H1 (cell line): ENCODE results near the gene MRTFA. TPM values are rescaled to one million over a fixed set of nuclear protein-coding genes. Genes with fewer than 3 reads are reported as not detected.

Experiments
- CTCF ChIA-PET: fragments of 300-600 bp; sonication (Branson Sonifier 250); formaldehyde crosslinking; loops from one replicate; lab custom pipeline; 2021; ENCODE audit not compliant: partially characterized antibody; lab: Charles Lee
- POLR2A ChIA-PET: fragments of 300-600 bp; sonication (Branson Sonifier 250); formaldehyde crosslinking; loops from one replicate; lab custom pipeline; 2021; ENCODE audit warnings: inconsistent platforms; ENCODE audit not compliant: partially characterized antibody; lab: Charles Lee
- DNase-seq, 2 experiments: peaks; one replicate each; pipeline versions ENCODE4 v3.0.0 to v3.0.0-alpha.2; 2010 to 2022; ENCODE audit warnings: low spot score in 2 of 2, low read depth in 1 of 2, mixed read lengths in 1 of 2
- FAIRE-seq: peaks from 2 replicates; lab custom pipeline; 2011; peaks lifted over from hg19 to GRCh38; lab: Jason Lieb, UNC
- H2AFZ ChIP-seq: 2 replicates; pipeline ENCODE4 v1.8.1; 2012; ENCODE audit warnings: low read length, inconsistent platforms
- H2AK5ac ChIP-seq: 2 replicates; pipeline ENCODE4 v1.6.1; 2013; ENCODE audit warnings: low read depth, low read length
- H2BK120ac ChIP-seq: replicated peaks from 2 replicates; pipeline ENCODE3; 2013; ENCODE audit warnings: low read depth, low read length, inconsistent platforms
- H2BK12ac ChIP-seq: 2 replicates; pipeline ENCODE4 v1.6.1; 2013; ENCODE audit warnings: low read depth, low read length
- H2BK15ac ChIP-seq: 2 replicates; pipeline ENCODE4 v1.6.1; 2013; ENCODE audit warnings: low read length
- H2BK20ac ChIP-seq: 2 replicates; pipeline ENCODE4 v1.6.1; 2013; ENCODE audit warnings: low read length
- H2BK5ac ChIP-seq: 2 replicates; pipeline ENCODE4 v1.6.1; 2013; ENCODE audit warnings: low read depth, low read length
- H3K14ac ChIP-seq: 2 replicates; pipeline ENCODE4 v1.6.1; 2013; ENCODE audit warnings: inconsistent platforms; ENCODE audit not compliant: insufficient read length
- H3K18ac ChIP-seq: 2 replicates; pipeline ENCODE4 v1.6.1; 2013; ENCODE audit warnings: low read length; ENCODE audit errors: extremely low read depth
- H3K23ac ChIP-seq: 2 replicates; pipeline ENCODE4 v1.6.1; 2013; ENCODE audit warnings: inconsistent platforms; ENCODE audit not compliant: insufficient read length
- H3K23me2 ChIP-seq: 2 replicates; pipeline ENCODE4 v1.6.1; 2013; ENCODE audit warnings: low read depth, low read length
- H3K27ac ChIP-seq: 2 replicates; pipeline ENCODE4 v1.6.1; 2011; ENCODE audit warnings: low read depth, low read length, inconsistent platforms
- H3K27me3 ChIP-seq, 4 experiments: replicated peaks in 1 of 4; 1 replicate in 1 of 4; 2 replicates in 3 of 4; pipeline versions ENCODE4 v1.6.1 to v1.8.1; 2011 to 2013; ENCODE audit warnings: low read length in 3 of 4, mild to moderate bottlenecking in 3 of 4, inconsistent platforms in 2 of 4, mixed read lengths in 2 of 4, moderate library complexity in 1 of 4; ENCODE audit not compliant: control insufficient read depth in 3 of 4, insufficient read depth in 3 of 4; ENCODE audit errors: extremely low read depth in 1 of 4
- H3K36me3 ChIP-seq, 4 experiments: 2 replicates each; pipeline versions ENCODE4 v1.6.1 to v1.8.1; 2011 to 2013; ENCODE audit warnings: mild to moderate bottlenecking in 4 of 4, low read length in 3 of 4, moderate library complexity in 2 of 4, control low read depth in 1 of 4, inconsistent platforms in 1 of 4; ENCODE audit not compliant: insufficient read depth in 4 of 4, control insufficient read depth in 2 of 4
- H3K4ac ChIP-seq: replicated peaks from 2 replicates; pipeline ENCODE3; 2013; ENCODE audit warnings: low read length, low read depth, mixed read lengths, inconsistent platforms; ENCODE audit not compliant: insufficient read length
- H3K4me1 ChIP-seq, 4 experiments: replicated peaks in 1 of 4; 1 replicate in 1 of 4; 2 replicates in 3 of 4; pipeline versions ENCODE4 v1.6.1 to v1.8.1; 2011 to 2013; ENCODE audit warnings: low read length in 3 of 4, inconsistent platforms in 2 of 4, mixed read lengths in 1 of 4; ENCODE audit not compliant: insufficient read depth in 4 of 4, control insufficient read depth in 3 of 4
- H3K4me2 ChIP-seq, 2 experiments: 2 replicates each; pipeline versions ENCODE4 v1.6.1 to v1.8.1; 2011 to 2013; ENCODE audit warnings: low read depth in 2 of 2, low read length in 2 of 2, control low read depth in 1 of 2, inconsistent platforms in 1 of 2, mild to moderate bottlenecking in 1 of 2; ENCODE audit not compliant: insufficient read depth in 1 of 2
- H3K4me3 ChIP-seq, 4 experiments: fragments of 200-600, 300-600 bp in 1 of 4; sonication (generic), shearing (Covaris generic), sonication (Bioruptor Twin) in 1 of 4; 2 replicates each; pipeline versions ENCODE4 v1.5.1 to v1.8.1; 2011 to 2016; ENCODE audit warnings: low read length in 4 of 4, low read depth in 3 of 4, control low read depth in 2 of 4, inconsistent platforms in 2 of 4, mild to moderate bottlenecking in 2 of 4, mixed read lengths in 1 of 4, moderate library complexity in 1 of 4; ENCODE audit not compliant: insufficient read depth in 2 of 4; ENCODE audit errors: extremely low read depth in 1 of 4
- H3K56ac ChIP-seq: replicated peaks from 2 replicates; pipeline ENCODE3; 2013; ENCODE audit warnings: low read depth, mild to moderate bottlenecking, mixed read lengths, low read length, inconsistent platforms; ENCODE audit not compliant: insufficient read length
- H3K79me1 ChIP-seq: 2 replicates; pipeline ENCODE4 v1.6.1; 2013; ENCODE audit warnings: low read depth, low read length, control low read depth
- H3K79me2 ChIP-seq, 2 experiments: 2 replicates each; pipeline versions ENCODE4 v1.6.1 to v1.8.1; 2012 to 2013; ENCODE audit warnings: low read length in 2 of 2, mild to moderate bottlenecking in 2 of 2, inconsistent platforms in 1 of 2; ENCODE audit not compliant: insufficient read depth in 2 of 2, control insufficient read depth in 1 of 2
- H3K9ac ChIP-seq, 4 experiments: replicated peaks in 1 of 4; 1 replicate in 1 of 4; 2 replicates in 3 of 4; pipeline versions ENCODE4 v1.6.1 to v1.8.1; 2011 to 2013; ENCODE audit warnings: low read depth in 3 of 4, low read length in 3 of 4, control low read depth in 2 of 4, mild to moderate bottlenecking in 2 of 4, moderate library complexity in 2 of 4, inconsistent platforms in 1 of 4; ENCODE audit errors: extremely low read depth in 1 of 4
- H3K9me3 ChIP-seq, 2 experiments: 2 replicates each; pipeline versions ENCODE4 v1.6.1 to v1.8.1; 2012 to 2013; ENCODE audit warnings: mild to moderate bottlenecking in 2 of 2, moderate library complexity in 2 of 2, control low read depth in 1 of 2, inconsistent platforms in 1 of 2, low read depth in 1 of 2, low read length in 1 of 2, mixed read lengths in 1 of 2; ENCODE audit not compliant: insufficient read depth in 2 of 2
- H4K20me1 ChIP-seq, 2 experiments: replicated peaks in 1 of 2; 2 replicates each; pipeline versions ENCODE3 to v1.8.1; 2011 to 2013; ENCODE audit warnings: inconsistent platforms in 2 of 2, low read length in 2 of 2, mild to moderate bottlenecking in 1 of 2; ENCODE audit not compliant: insufficient read depth in 2 of 2, control insufficient read depth in 1 of 2
- H4K5ac ChIP-seq: 2 replicates; pipeline ENCODE4 v1.6.1; 2013; ENCODE audit warnings: low read length, low read depth, mixed read lengths, inconsistent platforms; ENCODE audit not compliant: insufficient read length
- H4K8ac ChIP-seq: 2 replicates; pipeline ENCODE4 v1.8.0; 2013; ENCODE audit warnings: mild to moderate bottlenecking, moderate library complexity, low read length, inconsistent platforms; ENCODE audit not compliant: insufficient read depth; ENCODE audit errors: extremely low read depth
- H4K91ac ChIP-seq: replicated peaks from 2 replicates; pipeline ENCODE3; 2013; ENCODE audit warnings: low read length, mixed read lengths, inconsistent platforms; ENCODE audit not compliant: insufficient read length
- ATF3 ChIP-seq: IDR thresholded peaks from 2 replicates; pipeline ENCODE4 v1.6.1; 2011; ENCODE audit warnings: low read depth, mild to moderate bottlenecking, low read length; ENCODE audit not compliant: insufficient read depth
- CEBPB ChIP-seq: IDR thresholded peaks from 2 replicates; pipeline ENCODE4 v1.6.1; 2012; ENCODE audit warnings: low read depth, low read length
- CTCF ChIP-seq, 3 experiments: IDR thresholded peaks; 1 replicate in 2 of 3; 2 replicates in 1 of 3; pipeline versions ENCODE4 v1.5.1 to v1.6.1; 2011; ENCODE audit warnings: low read length in 3 of 3, mild to moderate bottlenecking in 3 of 3, inconsistent platforms in 2 of 3, low read depth in 1 of 3, moderate library complexity in 1 of 3; ENCODE audit not compliant: insufficient read depth in 1 of 3; ENCODE audit errors: control extremely low read depth in 1 of 3
- HDAC2 ChIP-seq, 2 experiments: fragments of 300-600 bp in 1 of 2; sonication (generic) in 1 of 2; IDR thresholded peaks; 2 replicates each; pipeline ENCODE4 v1.6.1; 2011 to 2012; ENCODE audit warnings: low read depth in 2 of 2, low read length in 2 of 2, mild to moderate bottlenecking in 2 of 2, moderate library complexity in 2 of 2, borderline replicate concordance in 1 of 2, inconsistent platforms in 1 of 2
- NANOG ChIP-seq: IDR thresholded peaks from 2 replicates; pipeline ENCODE4 v1.6.1; 2011; ENCODE audit warnings: low read length, low read depth, mild to moderate bottlenecking, inconsistent platforms; ENCODE audit not compliant: insufficient read depth, poor library complexity, severe bottlenecking
- RAD21 ChIP-seq, 2 experiments: IDR thresholded peaks in 1 of 2; conservative IDR thresholded peaks in 1 of 2; 2 replicates each; pipeline ENCODE4 v1.6.1; 2011; ENCODE audit warnings: low read depth in 2 of 2, low read length in 2 of 2, improper control_type of control experiment in 1 of 2, inconsistent platforms in 1 of 2, mild to moderate bottlenecking in 1 of 2, moderate library complexity in 1 of 2
- TEAD4 ChIP-seq: IDR thresholded peaks from 2 replicates; pipeline ENCODE4 v1.6.1; 2012; ENCODE audit warnings: low read depth, low read length, inconsistent platforms, mixed read lengths
- WGBS, 2 experiments: shearing (Covaris generic) in 1 of 2; methylation state at CpG; one replicate each; pipeline versions ENCODE4 v1.1.6 to v1.1.7; 2013 to 2015; ENCODE audit warnings: low lambda C conversion rate in 2 of 2, mixed read lengths in 2 of 2, inconsistent platforms in 1 of 2, low coverage in 1 of 2, missing lambda C conversion rate in 1 of 2; ENCODE audit not compliant: insufficient replicate concordance in 2 of 2, insufficient coverage in 1 of 2, insufficient read length in 1 of 2; ENCODE audit errors: extremely low coverage in 1 of 2, missing lambda C conversion rate in 1 of 2; 5-methylcytosine and 5-hydroxymethylcytosine counted together
- polyA plus RNA-seq, 7 experiments: library from polyadenylated mRNA; depleted of rRNA in 3 of 7; stranded (reverse) in 5 of 7; unstranded in 2 of 7; fragments of >200 nt in 5 of 7; fragments of 200-250 nt in 2 of 7; gene quantifications; 1 replicate in 5 of 7; 2 replicates in 1 of 7; 4 replicates in 1 of 7; pipeline versions ENCODE4 v1.2.1 to v1.2.3, GENCODE V29; 2011 to 2013; ENCODE audit warnings: missing spikeins in 2 of 7, mixed read lengths in 2 of 7
- total RNA-seq: library from RNA; stranded (reverse); fragmentation: NEBNext Ultra II Directional; extraction: Animal tissue kit (Norgen Biotek cat#: 25700); gene quantifications from 2 replicates; pipeline ENCODE4 v1.2.1, GENCODE V29; 2021

Gene MRTFA
- total and polyA plus RNA-seq, 2 of the 8 experiments (the other 6 are each of a cell fraction or from before 2014, with no cell fraction given): 5.4 to 37.9 TPM

- peaks cover 0 to 2% of the 10 kb centered on the region in 2 experiments; a peak in 1 of 4 replicates for H3K79me2 ChIP-seq
Measured at GRCh38 chr22:40525250-40525884, 111.2 kb downstream of the MRTFA start.

More at GRCh38 chr22:40525250-40525884, 111.2 kb downstream of the MRTFA start:
- no peak overlapping the region for H3K4me3 ChIP-seq
- H4K5ac ChIP-seq: no peak overlapping the region
- no peak overlapping the region for H2AFZ ChIP-seq
- H3K4me1 ChIP-seq: no peaks in the 10 kb centered on the region
- H3K36me3 ChIP-seq: no peaks in the 10 kb centered on the region
- no peak overlapping the region for H4K91ac ChIP-seq
- H4K8ac ChIP-seq: no peak overlapping the region
- no peak overlapping the region for H3K23ac ChIP-seq
- ChIA-PET CTCF (interaction anchor here (0.6 to 4.8 kb wide), 44 partner anchors 9 to 374 kb away, joined by 3 to 67 read pairs (median 4); partner anchors contain the start of gene MRTFA), POLR2A (interaction anchor here (0.7 to 1.1 kb wide), 3 partner anchors 9 to 107 kb away, joined by 3 to 5 read pairs (median 3); no protein-coding TSS in a partner anchor)
- peaks cover 0 to 2% of the 10 kb centered on the region in 2 experiments for H4K20me1 ChIP-seq
- no peak overlapping the region for H3K9ac ChIP-seq
- H2BK5ac ChIP-seq: no peak overlapping the region
- no peak overlapping the region for H2BK120ac ChIP-seq
- H2BK20ac ChIP-seq: no peak overlapping the region
- H2AK5ac ChIP-seq: no peak overlapping the region
- H3K79me1 ChIP-seq: no peaks in the 10 kb centered on the region; the same call in 1 of the 2 replicates
- no peak overlapping the region for H3K14ac ChIP-seq
- no peak overlapping the region for H2BK15ac ChIP-seq
- H2BK12ac ChIP-seq: no peak overlapping the region
- H3K27ac ChIP-seq: no peak overlapping the region
- H3K4me2 ChIP-seq: no peak overlapping the region
- TF ChIP-seq CEBPB (no peak), RAD21 (IDR thresholded peaks at IDR 0.05 in 1 of 2, conservative IDR thresholded peaks at IDR 0.05 in 1 of 2; ENCODE audit: low read depth in 2 of 2, low read length in 2 of 2) (peak; percentile 50 to 62), HDAC2 (IDR thresholded peaks at IDR 0.05; ENCODE audit: borderline replicate concordance in 1 of 2, low read depth in 2 of 2, low read length in 2 of 2) (peak in 1 of 2 experiments; percentile 61; a peak in 1 of 4 replicates), CTCF (IDR thresholded peaks at IDR 0.05; ENCODE audit: control extremely low read depth in 1 of 3, insufficient read depth in 1 of 3, low read depth in 1 of 3, low read length in 3 of 3) (peak; percentile 57 to 68 (median 67)), ATF3 (no peak), TEAD4 (no peak), NANOG (no peak)
- H3K56ac ChIP-seq: no peak overlapping the region
- FAIRE-seq (no peak), DNase-seq (peak in 1 of 2 experiments; percentile 71)
- no peaks in the 10 kb centered on the region for H3K9me3 ChIP-seq
- no peaks in the 10 kb centered on the region for H3K23me2 ChIP-seq
- no peaks in the 10 kb centered on the region for H3K27me3 ChIP-seq
- 66% methylated on average over 6 of the region's 6 CpGs; no CpG with 5 or more reads in 1 of the 2 experiments for whole genome bisulfite sequencing, 2 experiments
- no peak overlapping the region for H3K18ac ChIP-seq
- no peak overlapping the region for H3K4ac ChIP-seq
